ENCODE measurements around the gene DMKN.

Gene DMKN

GRCh38 chr19:35555301-35556005, 42.0 kb upstream of the DMKN start:
- no peak for DNase-seq
- no peaks in the 10 kb centered on the region for H3K36me3 Mint-ChIP-seq
- peaks cover 12% of the 10 kb centered on the region for H3K4me1 Mint-ChIP-seq
- H3K4me3 Mint-ChIP-seq: no peak overlapping the region
- H3K27ac Mint-ChIP-seq: no peak overlapping the region
- CTCF ChIA-PET: interaction anchor here (1.0 to 1.3 kb wide), 4 partner anchors 7 to 137 kb away, joined by 3 to 4 read pairs (median 3); no protein-coding TSS in a partner anchor
- H3K27me3 Mint-ChIP-seq: peaks cover 60% of the 10 kb centered on the region
- H3K9me3 Mint-ChIP-seq: no peaks in the 10 kb centered on the region

- DNase-seq: no peak
- H3K36me3 Mint-ChIP-seq: peaks cover under 1% of the 10 kb centered on the region
- H3K27ac Mint-ChIP-seq: no peak overlapping the region
- CTCF ChIA-PET: interaction anchor here (1.2 kb wide), 1 partner anchor 138 kb away, joined by 3 read pairs; no protein-coding TSS in a partner anchor
- H3K4me3 Mint-ChIP-seq: no peak overlapping the region
- H3K27me3 Mint-ChIP-seq: peaks cover 46% of the 10 kb centered on the region
- H3K4me1 Mint-ChIP-seq: peaks cover 13% of the 10 kb centered on the region
- H3K9me3 Mint-ChIP-seq: no peaks in the 10 kb centered on the region
Observed at GRCh38 chr19:35554076-35554475, 40.6 kb upstream of the DMKN start.

- Mint-ChIP-seq H3K9me3 (no peaks in the 10 kb centered on the region), H3K27me3 (peaks cover 40% of the 10 kb centered on the region), H3K27ac (no peak overlapping the region), H3K4me3 (no peak overlapping the region), H3K36me3 (peaks cover 2% of the 10 kb centered on the region), H3K4me1 (peaks cover 12% of the 10 kb centered on the region)
- no peak for DNase-seq
- CTCF ChIA-PET: no interaction called here
Observed at GRCh38 chr19:35553385-35554000, 40.0 kb upstream of the DMKN start.

- CTCF ChIA-PET: no interaction called here
- no peak for DNase-seq
- H3K27ac Mint-ChIP-seq: peak overlapping the region; percentile 34
- no peaks in the 10 kb centered on the region for H3K9me3 Mint-ChIP-seq
- peaks cover 12% of the 10 kb centered on the region for H3K4me1 Mint-ChIP-seq
- no peak overlapping the region for H3K4me3 Mint-ChIP-seq
- peaks cover 33% of the 10 kb centered on the region for H3K27me3 Mint-ChIP-seq
- H3K36me3 Mint-ChIP-seq: peaks cover 3% of the 10 kb centered on the region
Observed at GRCh38 chr19:35552534-35553384, 39.3 kb upstream of the DMKN start.

- Mint-ChIP-seq H3K36me3 (peaks cover 10% of the 10 kb centered on the region), H3K27ac (no peak overlapping the region), H3K27me3 (peaks cover 18% of the 10 kb centered on the region), H3K4me3 (no peak overlapping the region), H3K9me3 (no peaks in the 10 kb centered on the region), H3K4me1 (peaks cover 20% of the 10 kb centered on the region)
- DNase-seq: no peak
- CTCF ChIA-PET: no interaction called here
Observed at GRCh38 chr19:35551091-35551810, 37.8 kb upstream of the DMKN start.

- Mint-ChIP-seq H3K27ac (no peak overlapping the region), H3K9me3 (no peaks in the 10 kb centered on the region), H3K27me3 (peaks cover 12% of the 10 kb centered on the region), H3K4me1 (peaks cover 25% of the 10 kb centered on the region), H3K4me3 (no peak overlapping the region), H3K36me3 (peaks cover 10% of the 10 kb centered on the region)
- DNase-seq: no peak
- CTCF ChIA-PET: interaction anchor here (0.8 to 3.4 kb wide), 5 partner anchors 8 to 144 kb away, joined by 3 to 20 read pairs (median 12); no protein-coding TSS in a partner anchor
Observed at GRCh38 chr19:35549879-35550523, 36.6 kb upstream of the DMKN start.

GRCh38 chr19:35549174-35549788, 35.8 kb upstream of the DMKN start:
- peaks cover 10% of the 10 kb centered on the region for H3K36me3 Mint-ChIP-seq
- no peak overlapping the region for H3K27ac Mint-ChIP-seq
- H3K9me3 Mint-ChIP-seq: no peaks in the 10 kb centered on the region
- DNase-seq: peak; percentile 71
- H3K4me1 Mint-ChIP-seq: peaks cover 32% of the 10 kb centered on the region
- CTCF ChIA-PET: interaction anchor here (0.7 to 3.4 kb wide), 17 partner anchors 9 to 270 kb away, joined by 3 to 20 read pairs (median 4); no protein-coding TSS in a partner anchor
- no peak overlapping the region for H3K4me3 Mint-ChIP-seq
- H3K27me3 Mint-ChIP-seq: peaks cover 8% of the 10 kb centered on the region

GRCh38 chr19:35546532-35546931, 33.1 kb upstream of the DMKN start:
- no peaks in the 10 kb centered on the region for H3K9me3 Mint-ChIP-seq
- H3K4me1 Mint-ChIP-seq: peaks cover 36% of the 10 kb centered on the region
- H3K4me3 Mint-ChIP-seq: peak overlapping the region; percentile 87
- H3K36me3 Mint-ChIP-seq: peaks cover 10% of the 10 kb centered on the region
- DNase-seq: no peak
- CTCF ChIA-PET: interaction anchor here (0.7 kb wide), 1 partner anchor 407 kb away, joined by 3 read pairs; no protein-coding TSS in a partner anchor
- no peaks in the 10 kb centered on the region for H3K27me3 Mint-ChIP-seq
- H3K27ac Mint-ChIP-seq: peak overlapping the region; percentile 83

- Mint-ChIP-seq H3K9me3 (no peaks in the 10 kb centered on the region), H3K4me3 (peak overlapping the region; percentile 87), H3K36me3 (peaks cover 10% of the 10 kb centered on the region), H3K4me1 (peaks cover 36% of the 10 kb centered on the region), H3K27ac (peak overlapping the region; percentile 83), H3K27me3 (no peaks in the 10 kb centered on the region)
- CTCF ChIA-PET: interaction anchor here (0.7 kb wide), 1 partner anchor 408 kb away, joined by 3 read pairs; no protein-coding TSS in a partner anchor
- peak; percentile 73 for DNase-seq
Observed at GRCh38 chr19:35545855-35546381, 32.5 kb upstream of the DMKN start.

- Mint-ChIP-seq H3K9me3 (no peaks in the 10 kb centered on the region), H3K36me3 (peaks cover 10% of the 10 kb centered on the region), H3K27ac (peak within 1 kb of the TSS; percentile 86), H3K27me3 (no peaks in the 10 kb centered on the region), H3K4me3 (peak within 1 kb of the TSS; percentile 87), H3K4me1 (peaks cover 36% of the 10 kb centered on the region)
- CTCF ChIA-PET: interaction anchor here (1.4 kb wide), 1 partner anchor 149 kb away, joined by 3 read pairs; no protein-coding TSS in a partner anchor
- DNase-seq: peak; percentile 90
Observed at GRCh38 chr19:35545001-35545854, 31.8 kb upstream of the DMKN start, which contains the start of gene TMEM147. TMEM147 (plus strand) TSS chr19:35545626; CDS start chr19:35545740, 114 bp downstream.

GRCh38 chr19:35544110-35544802, 30.8 kb upstream of the DMKN start:
- Mint-ChIP-seq H3K9me3 (no peaks in the 10 kb centered on the region), H3K27me3 (no peaks in the 10 kb centered on the region), H3K4me3 (peak overlapping the region; percentile 87), H3K4me1 (peaks cover 36% of the 10 kb centered on the region), H3K27ac (peak overlapping the region; percentile 86), H3K36me3 (peaks cover 10% of the 10 kb centered on the region)
- CTCF ChIA-PET: interaction anchor here (0.9 to 1.4 kb wide), 2 partner anchors 10 to 150 kb away, joined by 3 to 4 read pairs; no protein-coding TSS in a partner anchor
- DNase-seq: no peak
